ENCODE data around the gene PTPRA.
"Not testable (repeated sequence)": the region's sequence is repeated elsewhere in the genome, so short reads cannot be mapped to it uniquely, and the experiment has no call there.

The PTPRA gene

GRCh38 chr20:3003416-3003815 lies 130.1 kb downstream of the PTPRA start:
- DNase-seq (ENCODE audit: low spot score): no peak

- DNase-seq (ENCODE audit: low spot score): no peak
Measured at GRCh38 chr20:3010985-3011723, 137.9 kb downstream of the PTPRA start.

DNA sequence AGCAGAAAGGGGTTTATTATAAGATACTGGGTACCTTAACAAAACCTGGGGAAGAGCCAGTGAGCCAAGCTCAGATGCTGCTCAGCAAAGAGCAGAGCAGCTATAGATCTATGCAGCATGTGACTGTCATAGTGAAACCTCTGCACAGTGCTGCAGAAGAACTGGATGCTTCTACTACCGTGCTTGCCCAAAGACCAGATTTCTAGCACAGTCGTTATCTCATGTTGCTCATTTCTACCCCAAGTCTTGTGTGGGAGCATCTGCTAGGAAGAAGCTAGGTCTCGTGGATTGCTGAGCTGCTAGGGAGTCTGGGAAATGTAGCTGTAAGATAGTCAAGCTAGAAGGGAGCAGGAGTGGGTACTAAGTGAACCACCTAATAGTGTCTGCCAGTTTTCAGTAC lies 138.5 kb downstream of the PTPRA start:
- no peak for DNase-seq (ENCODE audit: low spot score)

GRCh38 chr20:3013771-3014170 lies 140.5 kb downstream of the PTPRA start:
- DNase-seq (ENCODE audit: low spot score): no peak

- DNase-seq (ENCODE audit: low spot score): no peak
Measured at GRCh38 chr20:3014179-3014578, 140.9 kb downstream of the PTPRA start.

- DNase-seq (ENCODE audit: low spot score): no peak
Measured at GRCh38 chr20:3014662-3015061, 141.4 kb downstream of the PTPRA start.

- not testable (repeated sequence) for DNase-seq (ENCODE audit: low spot score)
Measured at GRCh38 chr20:3015302-3015701, 142.0 kb downstream of the PTPRA start.

DNA sequence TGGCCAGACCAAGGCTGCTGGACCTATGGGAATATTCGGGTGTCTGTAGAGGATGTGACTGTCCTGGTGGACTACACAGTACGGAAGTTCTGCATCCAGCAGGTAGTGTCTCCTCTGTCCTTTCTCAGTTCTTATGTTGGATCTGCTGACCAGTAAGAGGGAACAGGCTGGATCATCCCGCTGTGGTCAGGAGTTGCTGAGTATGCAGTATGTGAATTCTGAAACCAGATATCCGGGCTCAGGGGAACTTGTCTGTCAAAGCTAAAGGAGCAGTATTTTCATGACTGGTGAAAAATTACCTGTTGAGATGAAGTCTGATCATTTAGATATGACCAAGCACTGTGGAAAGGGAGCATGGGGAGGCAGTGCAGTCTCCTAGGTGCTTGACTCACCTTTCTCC lies 148.0 kb downstream of the PTPRA start:
- DNase-seq (ENCODE audit: low spot score): no peak

- DNase-seq (ENCODE audit: low spot score): no peak
Measured at GRCh38 chr20:3021777-3022176, 148.5 kb downstream of the PTPRA start.

- DNase-seq (ENCODE audit: low spot score): not testable (repeated sequence)
Measured at GRCh38 chr20:3022559-3023490, 149.5 kb downstream of the PTPRA start.

GRCh38 chr20:3027987-3028386 lies 154.7 kb downstream of the PTPRA start:
- DNase-seq (ENCODE audit: low spot score): no peak

DNA sequence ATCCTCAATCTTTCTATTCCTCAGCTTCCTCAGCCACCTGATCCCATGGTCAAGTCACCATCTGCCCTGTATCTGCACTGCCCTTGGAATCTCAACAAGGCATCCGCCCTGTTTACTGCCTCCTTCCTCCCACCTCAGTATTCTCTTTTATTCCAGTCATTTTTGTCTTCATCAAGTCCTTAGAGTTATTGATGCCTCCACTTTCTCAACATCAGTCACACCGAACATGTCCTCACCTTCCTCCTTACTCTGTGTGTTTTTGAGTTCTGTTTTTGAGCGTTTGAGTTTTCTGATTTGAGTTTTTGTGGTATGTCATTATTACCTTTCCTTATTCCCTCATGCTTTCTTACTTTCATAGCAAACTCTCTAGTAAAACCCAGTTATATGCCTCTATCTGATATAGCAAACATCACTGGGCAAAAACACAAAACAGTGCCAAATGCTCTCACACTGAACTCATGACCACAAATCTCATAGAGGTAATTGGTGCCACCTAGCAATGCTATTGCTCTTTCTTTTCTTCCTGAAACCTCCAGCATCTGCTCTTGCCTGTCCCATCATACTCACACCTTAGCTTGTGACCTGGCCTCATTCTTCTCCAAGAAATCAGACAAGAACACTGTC lies 158.4 kb downstream of the PTPRA start:
- DNase-seq (ENCODE audit: low spot score): no peak

GRCh38 chr20:3032624-3033023 lies 159.3 kb downstream of the PTPRA start:
- no peak for DNase-seq (ENCODE audit: low spot score)

DNA sequence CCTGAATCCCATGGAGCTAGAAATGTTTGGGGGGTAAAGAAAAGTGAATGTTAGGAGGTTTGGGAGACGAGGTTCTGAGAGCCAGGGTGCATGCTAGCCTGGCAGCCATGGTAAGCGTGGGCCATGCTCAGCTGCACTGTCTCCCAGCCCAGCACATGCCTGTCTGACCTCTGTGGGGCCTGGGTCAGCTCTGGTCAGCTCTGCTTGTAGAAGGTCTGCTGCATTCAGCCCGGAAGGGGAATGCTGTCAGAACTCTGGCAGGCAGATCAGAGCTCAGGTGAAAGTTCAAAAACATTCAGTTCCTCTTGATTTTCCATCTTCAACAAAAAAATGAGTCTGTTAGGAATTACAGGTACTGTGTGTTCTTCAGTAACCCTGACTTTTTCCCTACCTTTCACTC lies 164.4 kb downstream of the PTPRA start:
- DNase-seq (ENCODE audit: low spot score): no peak

DNA sequence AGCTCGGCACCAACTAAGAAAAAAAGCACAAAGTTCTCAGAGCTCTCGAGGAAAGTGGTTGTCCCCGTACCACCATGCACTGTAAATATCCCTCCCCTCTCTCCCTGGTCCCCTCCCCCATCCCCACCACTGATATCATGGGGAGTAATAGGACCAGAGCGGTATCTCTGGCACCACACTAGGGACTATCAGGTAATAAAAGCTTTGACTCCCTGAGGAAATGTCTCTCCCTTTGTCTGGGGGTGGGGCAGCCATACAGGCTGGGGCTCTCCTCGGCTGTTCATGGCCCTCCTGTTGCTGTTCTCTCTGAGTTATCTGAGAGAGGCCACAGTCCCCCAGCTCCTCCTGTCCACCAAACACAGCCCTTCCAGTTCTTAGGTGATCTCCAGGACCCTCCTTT lies 165.2 kb downstream of the PTPRA start:
- no peak for DNase-seq (ENCODE audit: low spot score)

- DNase-seq (ENCODE audit: low spot score): no peak
Measured at GRCh38 chr20:3039426-3039825, 166.1 kb downstream of the PTPRA start.

DNA sequence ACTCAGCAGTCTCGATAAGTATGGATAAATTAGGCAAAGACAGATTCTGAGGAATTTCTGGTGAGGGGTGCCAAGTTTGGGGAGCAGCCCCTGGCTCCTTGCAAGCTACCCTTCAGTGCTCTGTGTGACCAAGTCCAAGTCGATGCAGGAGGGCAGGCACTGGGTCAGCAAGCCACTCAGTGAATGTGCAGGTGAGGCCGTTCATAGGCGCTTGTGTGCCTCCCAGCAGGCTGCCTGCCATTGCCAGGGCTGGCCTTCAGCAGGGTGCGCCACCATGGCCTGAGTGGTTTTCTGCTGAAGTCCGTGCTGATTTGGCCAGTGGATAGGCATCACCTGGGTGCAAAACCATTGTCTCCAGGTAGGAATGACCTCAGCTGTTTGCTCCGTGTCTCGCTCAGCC lies 166.8 kb downstream of the PTPRA start:
- no peak for DNase-seq (ENCODE audit: low spot score)

GRCh38 chr20:3041854-3042409 lies 168.7 kb downstream of the PTPRA start:
- DNase-seq (ENCODE audit: low spot score): no peak

GRCh38 chr20:3042625-3043024 lies 169.3 kb downstream of the PTPRA start:
- no peak for DNase-seq (ENCODE audit: low spot score)

DNA sequence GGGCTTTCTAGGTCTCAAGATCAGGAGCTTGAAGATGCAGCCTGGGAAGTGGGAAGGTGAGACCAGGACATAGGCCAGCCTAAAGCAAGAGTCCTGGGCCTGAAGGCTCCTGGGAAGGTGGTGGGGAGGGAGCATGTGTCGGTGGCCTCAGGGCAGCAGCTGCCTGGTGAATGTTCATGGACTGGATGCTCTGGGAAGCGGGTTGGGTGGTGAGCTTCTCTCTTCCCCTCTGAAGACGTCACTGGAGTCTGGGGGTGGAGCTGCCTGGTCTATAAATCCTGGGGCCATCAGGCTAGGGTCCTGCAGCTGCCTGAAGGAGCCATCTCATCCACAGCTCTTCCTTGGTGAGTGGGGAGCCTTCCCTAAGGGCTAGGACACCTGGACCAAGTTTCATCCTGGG lies 170.0 kb downstream of the PTPRA start, which contains the start of gene GNRH2:
Gene GNRH2 (plus strand): TSS at position 301 of the 400 bp plus-strand sequence. CDS start 793 bp downstream, outside the sequence.
- DNase-seq (ENCODE audit: low spot score): no peak

DNA sequence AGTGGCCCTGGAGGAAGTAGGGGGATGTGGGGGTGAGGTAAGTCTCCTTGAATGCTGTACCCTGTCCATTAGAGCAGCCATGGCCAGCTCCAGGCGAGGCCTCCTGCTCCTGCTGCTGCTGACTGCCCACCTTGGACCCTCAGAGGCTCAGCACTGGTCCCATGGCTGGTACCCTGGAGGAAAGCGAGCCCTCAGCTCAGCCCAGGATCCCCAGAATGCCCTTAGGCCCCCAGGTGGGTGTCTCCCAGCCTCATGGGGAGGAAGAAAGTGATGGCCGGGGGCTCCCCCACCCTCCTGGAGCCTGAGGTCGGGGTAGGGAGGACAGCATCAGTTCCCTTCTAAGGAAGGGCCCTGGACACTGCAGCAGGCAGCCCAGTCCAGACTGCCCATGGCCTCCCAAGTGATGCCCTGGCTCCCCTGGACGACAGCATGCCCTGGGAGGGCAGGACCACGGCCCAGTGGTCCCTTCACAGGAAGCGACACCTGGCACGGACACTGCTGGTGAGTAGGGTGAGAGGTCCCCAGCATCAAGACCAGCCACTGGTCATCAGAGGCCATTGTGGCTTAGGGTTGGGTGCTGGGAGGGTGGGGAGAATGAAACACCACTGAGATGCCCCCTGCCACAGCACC lies 171.2 kb downstream of the PTPRA start:
- no peak for DNase-seq (ENCODE audit: low spot score)
